NCI-H2196 (cell line): ENCODE results near the gene CD300C.
"Not testable (repeated sequence)": the region's sequence is repeated elsewhere in the genome, so short reads cannot be mapped to it uniquely, and the experiment has no call there.

Source experiments
- DNase-seq: peaks from one replicate; lab custom pipeline; 2025; ENCODE audit not compliant: unreplicated experiment; lab: John Stamatoyannopoulos, UW

The CD300C gene

DNA sequence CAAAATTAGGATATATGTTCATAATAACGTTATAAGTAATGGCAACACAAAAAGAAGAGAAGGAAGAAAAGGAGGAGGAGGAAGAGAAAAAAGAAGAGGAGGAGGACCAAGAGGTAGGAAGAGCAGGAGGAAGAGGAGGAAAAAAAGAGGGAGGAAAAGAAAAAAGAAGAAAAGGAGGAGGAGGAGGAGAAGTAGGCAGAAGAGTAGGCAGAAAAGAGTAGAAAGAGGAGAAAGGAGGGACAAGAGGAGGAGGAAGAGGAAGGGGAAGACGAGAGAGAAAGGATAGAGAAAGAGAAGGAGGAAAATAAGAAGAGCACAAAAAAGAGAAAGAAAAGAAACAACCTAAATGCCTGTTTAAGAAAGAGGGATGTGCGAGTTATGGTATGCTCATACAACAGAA, 9.0 kb downstream of the CD300C start:
- no peak for DNase-seq

DNA sequence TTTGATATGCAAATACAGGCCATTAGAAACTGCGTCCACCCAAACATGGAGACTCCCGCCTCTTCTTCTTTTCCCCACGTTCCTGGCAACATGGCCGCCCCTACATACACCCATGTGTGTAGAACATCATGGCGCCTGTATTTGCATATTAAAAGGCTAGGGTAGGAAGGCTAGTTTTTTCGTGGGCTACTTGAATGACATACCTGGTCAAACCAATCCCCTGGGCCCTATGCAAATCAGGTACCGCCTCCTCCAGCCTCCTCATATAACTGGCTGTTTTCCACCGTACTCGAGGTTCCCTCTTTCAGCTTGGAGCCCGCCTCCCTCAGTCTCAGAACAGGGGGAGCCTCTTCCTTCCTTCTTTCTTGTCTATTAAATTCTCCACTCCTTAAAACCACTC, 13.8 kb downstream of the CD300C start:
- no peak for DNase-seq

DNA sequence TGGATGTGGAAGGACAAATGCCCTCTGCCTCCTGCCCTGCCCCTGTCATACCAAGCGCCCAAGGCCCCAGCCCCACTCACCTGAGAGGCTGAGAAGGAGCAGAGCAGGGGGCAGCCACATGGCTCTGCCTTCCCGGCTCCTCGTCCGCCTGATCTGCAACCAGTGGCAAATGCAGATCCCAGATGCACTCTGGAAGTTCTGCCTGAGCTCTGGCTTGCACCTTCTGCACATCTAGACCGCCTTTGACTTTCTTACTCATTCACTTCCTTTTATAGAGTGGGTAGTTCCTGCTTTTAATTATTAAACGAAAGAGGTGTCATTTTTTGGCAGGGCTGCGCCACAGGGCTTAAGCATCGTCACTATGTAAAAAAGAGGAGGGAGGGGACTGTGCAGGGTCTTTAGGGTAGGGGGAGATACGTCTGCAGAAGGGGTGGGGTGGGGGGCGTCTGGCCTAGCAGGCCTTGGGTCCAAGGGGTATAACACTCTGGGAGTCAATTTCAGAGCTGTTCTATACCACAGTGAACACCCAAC, 14.6 kb downstream of the CD300C start, which contains the start of gene CD300LB:
TSS of gene CD300LB (minus strand) at position 245 of the 531 bp plus-strand sequence. CDS start at position 120, 125 bp downstream.
- no peak for DNase-seq

DNA sequence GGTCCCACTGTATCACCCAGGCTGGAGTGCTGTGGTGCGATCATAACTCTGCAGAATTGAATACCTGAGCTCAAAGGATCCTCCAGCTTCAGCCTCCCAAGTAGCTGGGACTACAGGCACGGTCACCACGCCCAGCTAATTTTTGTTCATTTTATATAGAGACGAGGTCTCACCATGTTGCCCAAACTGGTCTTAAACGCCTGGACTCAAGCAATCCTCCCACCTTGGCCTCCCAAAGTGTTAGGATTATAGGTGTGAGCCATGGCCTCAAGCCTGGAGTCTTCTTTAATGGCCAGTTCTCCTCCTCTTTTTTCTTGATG, 15.1 kb downstream of the CD300C start:
- no peak for DNase-seq

DNA sequence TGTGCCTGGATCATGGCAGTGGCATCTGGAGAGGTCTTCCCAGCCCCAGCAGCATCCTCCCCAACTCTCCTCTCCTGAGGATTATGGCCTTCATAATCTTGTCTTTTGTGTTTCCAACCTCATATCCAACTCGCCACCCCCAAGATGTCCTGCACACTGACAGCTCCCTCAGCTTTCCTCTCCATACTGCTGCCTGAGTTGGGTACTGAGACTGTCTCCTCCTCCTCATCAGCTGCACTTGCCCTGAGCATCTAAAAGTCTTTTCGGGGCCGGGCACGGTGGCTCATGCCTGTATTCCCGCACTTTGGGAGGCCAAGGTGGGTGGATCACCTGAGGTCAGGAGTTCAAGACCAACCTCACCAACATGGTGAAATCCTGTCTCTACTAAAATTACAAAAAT, 16.7 kb downstream of the CD300C start:
- DNase-seq = no peak

DNA sequence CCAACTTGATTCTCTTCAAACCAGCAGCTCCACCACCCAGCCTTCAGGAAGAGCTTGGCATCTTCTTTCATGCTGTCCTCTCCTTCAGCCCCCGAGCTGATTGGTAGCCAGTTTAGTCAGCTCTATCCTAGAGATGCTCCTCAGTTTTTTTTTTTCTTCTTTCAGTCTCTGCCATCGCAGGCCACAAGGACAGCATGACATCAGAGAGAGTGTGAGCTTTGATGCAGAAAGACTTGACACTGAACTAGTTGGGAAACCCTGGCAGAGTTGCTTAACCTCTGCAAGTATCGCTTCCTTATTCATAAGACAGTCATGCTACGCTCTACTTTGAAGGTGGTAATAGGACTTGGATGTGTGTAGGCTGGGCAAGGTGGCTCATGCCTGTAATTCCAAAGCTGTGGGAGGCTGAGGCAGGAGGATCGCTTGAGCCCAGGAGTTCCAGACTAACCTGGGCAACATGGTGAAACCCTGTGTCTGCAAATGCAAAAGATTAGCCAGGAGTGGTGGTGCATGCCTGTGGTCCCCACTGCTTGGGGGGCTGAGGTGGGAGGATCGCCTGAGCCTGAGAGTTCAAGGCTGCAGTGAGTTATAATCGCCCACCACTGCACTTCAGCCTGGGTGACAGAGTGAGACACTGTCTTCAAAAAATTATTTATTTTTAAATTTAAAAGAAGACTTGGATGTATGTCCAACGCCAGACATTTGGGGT, 17.3 kb downstream of the CD300C start:
- no peak for DNase-seq

DNA sequence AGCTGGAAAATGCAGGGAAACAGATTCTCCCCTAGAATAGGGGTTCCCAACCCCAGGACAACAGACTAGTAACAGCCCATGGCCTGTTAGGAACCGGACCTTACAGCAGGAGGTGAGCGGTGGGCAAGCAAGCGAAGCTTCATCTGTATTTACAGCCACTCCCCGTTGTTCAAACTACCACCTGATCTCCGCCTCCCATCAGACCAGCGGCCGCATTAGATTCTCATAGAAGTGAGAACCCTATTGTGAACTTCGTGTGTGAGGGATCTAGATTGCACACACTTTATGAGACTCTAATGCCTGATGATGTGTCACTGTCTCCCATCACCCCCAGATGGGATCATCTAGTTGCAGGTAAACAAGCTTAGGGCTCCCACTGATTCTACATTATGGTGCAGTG, 18.2 kb downstream of the CD300C start:
- no peak for DNase-seq

DNA sequence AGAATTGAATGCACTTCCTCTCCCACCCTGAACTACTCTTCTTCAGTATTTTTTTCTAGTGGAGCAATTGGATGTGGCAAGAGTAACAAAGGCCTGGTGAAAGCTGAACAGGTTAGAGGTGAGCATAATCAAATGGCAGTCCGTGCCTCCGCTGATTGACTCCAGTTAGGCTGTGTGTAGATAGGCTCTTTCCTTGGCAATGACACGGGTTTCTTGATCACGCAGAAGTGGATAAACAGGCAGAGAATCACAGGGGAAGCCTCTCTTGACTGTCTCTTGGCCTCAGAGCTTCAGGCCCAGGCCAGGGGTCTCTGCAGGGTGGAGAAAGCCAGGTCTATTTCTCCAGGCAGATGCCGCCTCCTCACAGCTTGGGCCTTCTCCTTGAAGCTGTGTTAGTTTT, 18.8 kb downstream of the CD300C start:
- no peak for DNase-seq

DNA sequence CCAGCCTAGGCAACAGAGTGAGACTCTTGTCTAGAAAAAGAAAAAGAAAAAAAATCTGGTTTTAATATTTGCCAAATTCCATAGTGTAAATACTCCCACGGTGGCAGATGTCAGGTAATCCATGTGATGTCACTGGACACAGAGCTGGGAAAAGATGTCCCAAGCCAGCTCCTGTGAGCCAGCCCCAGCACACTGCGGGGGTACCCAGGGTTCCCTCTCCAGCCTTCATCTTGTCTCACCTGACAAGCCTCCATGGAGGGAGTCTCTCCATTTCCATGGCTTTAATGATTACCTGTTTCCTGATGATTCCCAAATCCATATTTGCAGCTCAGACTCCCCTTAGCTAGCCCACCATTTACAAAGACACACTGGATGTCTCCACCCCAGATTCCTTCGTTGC, 19.2 kb downstream of the CD300C start:
- DNase-seq = no peak

DNA sequence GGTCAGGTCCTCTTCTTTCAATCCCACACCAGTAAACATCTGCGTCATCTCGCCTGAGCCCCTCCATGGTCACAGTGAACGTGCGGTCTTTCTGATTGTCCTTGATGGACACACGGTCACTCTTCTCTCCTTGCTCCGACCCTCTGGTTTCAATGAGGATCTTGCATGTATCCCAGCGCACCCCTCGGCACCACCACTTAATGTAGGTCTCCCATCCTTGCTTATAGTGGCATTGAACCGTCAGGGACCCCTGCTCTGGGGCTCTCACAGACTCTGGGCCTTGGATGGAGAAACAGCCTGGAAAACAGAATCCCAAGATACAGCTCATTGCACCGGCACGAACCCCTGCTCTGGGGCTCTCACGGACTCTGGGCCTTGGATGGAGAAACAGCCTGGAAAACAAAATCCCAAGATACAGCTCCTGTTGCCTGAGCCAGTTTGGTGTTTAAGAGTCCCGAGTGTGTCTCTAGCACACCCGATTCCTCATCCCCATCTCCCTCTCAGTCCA, 20.1 kb downstream of the CD300C start:
- DNase-seq = no peak

DNA sequence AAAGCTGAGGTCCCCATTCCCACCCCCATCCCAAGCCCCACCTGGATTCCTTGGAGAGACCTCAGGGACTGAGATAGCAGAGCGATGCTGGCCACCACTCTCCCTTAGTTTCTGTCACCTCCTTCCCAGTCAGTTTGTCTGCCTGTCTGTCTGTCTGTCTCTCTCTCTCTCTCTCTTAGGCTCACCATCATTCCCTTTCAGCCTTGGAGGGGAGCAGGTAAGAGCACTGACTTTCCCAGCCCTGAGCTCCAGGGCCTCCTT, 20.5 kb downstream of the CD300C start:
- DNase-seq = no peak

DNA sequence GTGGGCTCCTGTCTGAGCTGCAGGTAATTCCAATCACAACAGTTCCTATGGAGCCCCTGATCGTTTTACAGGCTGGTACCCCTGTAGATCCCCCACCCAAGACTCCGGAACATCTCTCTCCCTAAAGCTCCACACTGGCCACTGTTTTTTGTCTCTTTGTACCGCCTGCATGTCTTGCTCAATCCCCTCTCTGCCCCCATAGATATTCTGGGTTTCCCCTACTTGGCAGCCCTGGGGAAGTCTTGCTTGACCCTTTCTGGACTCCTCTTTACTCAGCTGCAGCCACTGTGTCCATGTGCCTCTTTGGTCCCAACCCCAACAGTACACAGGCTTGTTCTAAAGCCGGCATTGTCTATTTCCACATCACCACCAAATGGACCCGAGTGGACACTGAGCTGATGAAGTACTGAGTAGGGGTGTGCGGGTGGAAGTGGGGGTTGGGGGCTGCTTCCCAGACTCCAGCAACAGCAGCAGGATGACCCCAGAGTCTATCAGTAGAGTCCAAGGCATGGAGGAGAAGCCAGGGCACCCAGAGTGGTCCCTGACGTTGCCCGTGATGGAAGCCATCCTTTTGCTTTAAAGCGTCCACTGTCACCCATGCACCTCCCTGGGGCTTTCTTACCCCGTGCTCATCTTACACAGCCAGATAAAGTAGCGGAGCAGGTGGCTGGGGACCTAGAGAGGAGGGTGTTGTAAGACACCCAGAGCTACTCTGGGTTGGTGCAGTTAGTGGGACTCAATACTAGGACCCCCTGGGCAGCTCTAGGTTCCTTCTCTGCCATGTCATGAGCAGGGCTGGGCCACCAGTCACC, 21.1 kb downstream of the CD300C start:
- no peak for DNase-seq

DNA sequence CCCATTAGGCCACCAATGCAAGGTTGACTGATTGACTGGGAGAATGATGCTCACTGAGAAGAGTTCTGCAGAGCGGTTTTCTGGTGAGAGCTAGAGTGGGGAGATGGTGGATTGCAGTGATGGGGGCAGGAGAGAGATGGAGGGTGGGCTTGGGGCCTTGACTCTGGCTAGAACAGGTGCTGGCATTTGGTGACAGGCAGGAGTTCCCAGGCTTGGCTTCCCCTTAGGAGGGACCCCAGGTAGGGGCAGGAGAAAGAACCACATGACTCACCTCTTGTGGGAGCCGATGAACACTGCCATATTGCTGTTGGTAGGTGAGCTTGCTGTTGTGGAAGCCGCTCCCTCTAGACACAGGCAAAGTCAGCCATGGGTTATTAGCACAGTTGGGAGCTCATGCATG, 22.6 kb downstream of the CD300C start:
- no peak for DNase-seq

DNA sequence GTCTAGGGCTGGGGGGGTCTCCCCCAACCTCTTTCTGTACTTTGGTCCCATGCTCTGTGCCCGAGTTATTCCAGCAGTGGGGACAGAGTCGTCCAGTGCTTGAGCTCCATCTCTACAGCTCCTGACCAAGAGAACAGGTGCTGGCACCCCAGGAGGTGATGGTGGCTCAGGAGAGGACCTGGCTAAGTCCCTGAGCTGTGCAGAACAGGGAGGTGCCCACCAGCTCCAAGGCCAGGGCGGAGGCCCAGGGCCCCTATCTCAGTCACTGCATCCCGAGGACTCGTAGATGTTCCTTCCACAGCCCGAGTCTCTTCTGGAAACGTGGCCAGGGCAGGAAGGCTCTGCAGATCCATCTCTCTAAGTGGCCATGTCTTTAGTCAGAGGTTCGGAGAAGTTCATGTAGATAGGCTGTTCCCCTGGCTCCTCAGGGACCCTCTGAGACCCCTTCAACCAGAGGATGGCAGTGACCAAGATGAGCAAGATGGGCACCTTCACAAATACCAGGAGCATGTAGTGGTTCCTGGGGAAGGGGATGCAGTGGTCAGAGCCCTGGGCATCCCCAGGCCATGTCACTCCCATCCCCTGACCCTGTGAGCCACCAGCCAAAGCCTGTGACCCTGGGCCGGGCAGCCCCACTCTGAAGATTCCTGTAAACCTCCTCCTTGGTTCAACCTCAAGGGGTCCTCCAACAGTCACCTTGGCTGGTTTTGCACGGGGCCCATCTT, 23.4 kb downstream of the CD300C start:
- no peak for DNase-seq

DNA sequence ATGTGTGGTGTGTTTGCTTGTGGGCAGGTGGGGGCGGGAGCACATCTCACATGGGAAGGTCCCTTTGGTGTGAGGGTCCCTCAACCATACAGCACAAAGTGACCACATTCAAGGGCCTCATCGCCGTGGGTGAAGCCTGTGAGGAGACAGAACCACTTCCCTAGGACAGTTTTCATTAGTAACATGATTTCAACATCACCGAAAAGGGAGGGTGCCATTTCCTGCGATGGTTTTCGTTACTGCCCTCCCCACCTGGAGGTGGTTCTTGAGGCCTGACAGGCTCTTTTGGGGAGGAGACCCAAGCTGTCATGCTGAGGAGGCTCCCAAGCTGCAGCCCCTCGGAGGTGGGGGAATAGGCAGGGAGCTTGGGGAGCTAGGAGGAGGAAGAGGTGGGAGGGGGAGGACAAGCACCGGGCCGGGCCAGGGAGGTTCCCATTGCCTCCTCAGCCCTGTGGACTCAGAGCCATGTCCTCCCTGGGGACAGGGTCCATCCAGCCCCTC, 24.2 kb downstream of the CD300C start:
- DNase-seq = no peak

DNA sequence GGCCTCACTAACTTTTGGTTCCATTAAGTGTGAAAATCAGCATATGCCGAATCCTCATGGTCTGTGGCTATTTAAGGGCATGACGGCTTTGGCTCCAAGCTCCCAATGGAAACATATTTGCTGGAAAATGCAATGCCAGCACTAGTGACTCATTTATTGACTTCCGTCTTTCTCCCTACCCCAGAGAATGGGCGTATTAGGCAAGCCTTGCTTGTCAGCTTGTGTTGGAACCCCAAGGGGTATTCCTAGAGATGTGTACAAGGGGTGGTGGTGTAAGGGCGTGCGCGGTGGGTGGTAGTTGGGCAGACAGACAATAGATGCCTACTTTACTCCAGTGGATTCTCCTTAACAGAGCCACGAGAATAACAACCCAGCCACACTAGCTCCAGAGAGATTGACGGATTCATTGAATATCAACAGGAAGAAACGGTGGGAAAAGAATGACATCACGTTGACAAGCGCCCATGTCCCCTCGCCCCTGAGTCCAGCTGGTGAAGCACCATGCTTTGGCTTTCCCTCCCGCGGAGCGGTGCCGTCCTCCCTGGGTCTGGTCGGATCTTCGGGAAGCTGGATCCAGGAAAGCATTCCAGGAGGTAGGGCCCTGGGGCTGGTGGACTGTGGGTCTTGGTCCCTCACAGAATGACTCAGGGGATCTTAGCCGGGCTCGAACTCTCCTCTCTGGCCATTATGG, 25.0 kb downstream of the CD300C start:
- no peak for DNase-seq

DNA sequence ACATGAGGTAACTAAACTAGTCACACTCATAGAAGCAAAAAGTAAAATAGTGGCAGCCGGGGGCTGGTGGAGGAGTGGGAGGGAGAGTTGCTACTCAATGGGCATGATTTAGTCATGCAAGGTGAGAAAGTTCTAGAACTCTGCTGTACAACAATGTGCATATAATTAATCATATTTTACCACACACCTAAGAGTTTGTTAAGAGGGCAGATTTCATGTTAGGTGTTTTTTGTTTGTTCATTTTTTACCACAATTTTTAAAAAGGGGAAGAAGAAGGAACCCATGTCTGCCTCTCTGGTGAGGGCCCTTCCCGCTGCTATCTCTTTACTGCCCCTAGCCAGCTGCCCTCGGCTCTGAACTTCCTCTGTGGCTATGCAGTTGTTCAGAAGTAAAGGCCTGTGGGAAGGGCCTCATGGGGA, 25.9 kb downstream of the CD300C start:
- no peak for DNase-seq

DNA sequence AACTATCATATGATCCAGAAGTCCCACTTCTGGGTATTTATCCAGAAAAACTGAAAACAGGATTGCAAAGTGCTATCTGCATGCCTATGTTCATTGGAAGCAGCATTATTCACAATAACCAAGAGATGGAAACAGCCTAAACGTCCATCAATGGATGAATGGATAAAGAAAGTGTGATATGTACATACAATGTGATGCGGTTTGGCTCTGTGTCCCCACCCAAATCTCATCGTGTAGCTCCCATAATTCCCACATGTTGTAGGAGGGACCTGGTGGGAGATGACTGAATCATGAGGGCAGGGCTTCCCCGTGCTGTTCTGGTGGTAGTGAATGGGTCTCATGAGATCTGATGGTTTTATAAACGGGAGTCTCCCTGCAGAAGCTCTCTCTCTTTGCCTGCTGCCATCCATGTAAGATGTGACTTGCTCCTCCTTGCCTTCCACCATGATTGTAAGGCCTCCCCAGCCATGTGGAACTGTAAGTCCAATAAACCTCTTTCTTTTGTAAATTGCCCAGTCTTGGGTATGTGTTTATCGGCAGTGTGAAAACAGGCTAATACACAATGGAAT, 27.4 kb downstream of the CD300C start:
- DNase-seq = not testable (repeated sequence)

DNA sequence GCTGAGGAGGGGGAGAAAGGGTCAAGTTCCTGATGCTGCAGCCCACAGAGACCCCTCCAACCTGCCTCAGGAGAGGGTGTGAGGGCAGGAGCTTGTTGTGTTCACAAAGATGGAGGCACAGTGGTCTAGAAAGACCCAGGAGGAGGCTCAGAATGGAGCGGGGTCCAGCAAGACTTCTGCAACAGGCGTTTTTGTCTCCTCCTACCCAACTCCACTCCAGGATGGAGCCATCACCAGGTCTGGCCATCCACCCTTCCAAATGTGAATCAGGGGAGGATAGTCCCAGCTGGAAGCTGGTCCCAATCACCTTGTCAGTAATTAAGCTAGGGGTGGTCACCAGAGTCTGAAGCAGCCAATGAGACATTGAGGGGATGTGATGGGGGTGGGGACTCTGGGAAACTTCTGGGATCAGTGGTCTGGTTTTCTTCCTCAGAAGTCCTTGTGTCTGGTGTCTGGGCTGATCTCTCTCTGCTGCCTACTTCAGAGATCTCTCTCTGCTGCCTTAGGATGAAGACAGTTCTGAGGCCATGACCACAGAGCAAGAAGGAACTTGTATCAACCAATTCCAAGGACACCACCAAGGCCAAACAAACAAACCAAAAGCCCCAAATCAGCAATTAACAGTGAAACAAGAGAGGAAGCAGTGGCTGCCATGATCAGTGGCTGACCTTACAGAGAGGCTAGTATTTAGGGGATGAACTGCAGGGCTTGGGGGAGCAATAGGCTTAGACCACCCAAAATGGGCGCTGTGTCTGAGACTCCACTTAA, 29.2 kb downstream of the CD300C start:
- no peak for DNase-seq

DNA sequence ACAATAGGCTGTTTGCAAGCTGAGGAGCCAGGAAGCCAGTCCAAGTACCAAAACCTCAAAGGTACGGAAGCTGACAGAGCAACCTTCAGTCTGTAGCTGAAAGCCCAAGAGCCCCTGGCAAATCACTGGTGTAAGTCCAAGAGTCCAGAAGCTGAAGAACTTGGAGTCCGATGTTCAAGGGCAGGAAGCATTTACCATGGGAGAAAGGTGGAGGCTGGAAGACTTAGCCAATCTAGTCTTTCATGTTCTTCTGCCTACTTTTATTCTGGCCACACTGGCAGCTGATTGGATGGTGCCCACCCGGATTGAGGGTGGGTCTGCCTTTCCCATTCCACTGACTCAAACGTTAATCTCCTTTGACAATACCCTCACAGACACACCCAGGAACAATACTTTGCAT, 30.0 kb downstream of the CD300C start:
- no peak for DNase-seq
